Motor neuron (in vitro differentiated cells): ENCODE results near the gene METTL13. TPM values are rescaled to one million over a fixed set of nuclear protein-coding genes. Genes with fewer than 3 reads are reported as not detected.

ENCODE experiments used
- ATAC-seq, 8 experiments: fragments of 200-7000 bp; cut with Tn5 transposase; replicated peaks in 6 of 8; 2 replicates each; pipeline ENCODE4 v1.8.0; 2021; ENCODE audit warnings: mild to moderate bottlenecking in 8 of 8, moderate library complexity in 8 of 8
- H3K27ac ChIP-seq, 2 donors: fragments of 250-450 bp; sonication (Bioruptor Pico); 2 replicates each; pipeline ENCODE4 v1.9.0; 2021; ENCODE audit warnings: antibody characterized with exemption in 2 of 2, mild to moderate bottlenecking in 2 of 2, moderate library complexity in 1 of 2
- H3K4me1 ChIP-seq, 2 donors: fragments of 250-450 bp; sonication (Bioruptor Pico); replicated peaks in 1 of 2; 2 replicates each; pipeline ENCODE4 v1.6.1; 2021; ENCODE audit warnings: antibody characterized with exemption in 2 of 2, mild to moderate bottlenecking in 2 of 2, moderate library complexity in 1 of 2
- H3K4me3 ChIP-seq, 5 donors: fragments of 250-450 bp; sonication (Bioruptor Pico); 2 replicates each; pipeline ENCODE4 v1.9.0; 2021; ENCODE audit warnings: antibody characterized with exemption in 5 of 5, mild to moderate bottlenecking in 5 of 5, moderate library complexity in 4 of 5
- WGBS, 10 experiments: fragments of 450-650 bp; shearing (Covaris generic); methylation state at CpG; one replicate each; pipeline ENCODE4 v1.0.0; 2022; 5-methylcytosine and 5-hydroxymethylcytosine counted together
- in situ Hi-C, 9 experiments: fragments of 400-800 bp; cut with MboI; loops; one replicate each; pipeline ENCODE4 v1.15.0; 2021; ENCODE audit warnings: low sequenced_read_pairs in 9 of 9, low pct_unique_long_range_greater_than_20kb in 2 of 9; ENCODE audit not compliant: unreplicated experiment in 9 of 9
- total RNA-seq, 8 experiments: library from RNA; unstranded; fragments of 300-600 nt; gene quantifications; 2 replicates each; pipeline versions ENCODE4 v1.2.3 to v1.2.4, GENCODE V29; 2022

METTL13 gene
- total RNA-seq, 8 experiments from 2014 or later: 16.9 to 75.8 (median 25.9) TPM

DNA sequence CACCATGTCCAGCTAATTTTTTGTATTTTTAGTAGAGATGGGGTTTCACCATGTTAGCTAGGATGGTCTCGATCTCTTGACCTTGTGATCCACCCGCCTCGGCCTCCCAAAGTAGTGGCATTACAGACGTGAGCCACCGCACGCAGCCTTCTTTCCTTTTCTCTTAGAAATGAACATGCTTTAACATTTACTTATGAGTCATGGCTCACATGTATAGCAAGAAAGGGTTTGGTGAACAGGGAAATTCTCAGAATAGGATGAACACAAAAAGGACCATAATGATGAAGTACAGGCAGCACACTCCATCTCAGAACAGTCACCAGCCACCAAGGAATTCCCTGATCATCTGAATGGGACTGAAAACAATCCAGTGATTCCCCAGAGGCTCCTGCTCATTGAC, 30.2 kb upstream of the METTL13 start:
- Histone ChIP-seq H3K4me3 (no peak overlapping the region), H3K4me1 (peaks cover 0 to 4% of the 10 kb centered on the region in 2 donors), H3K27ac (no peak overlapping the region)
- no peak for ATAC-seq
- in situ Hi-C loops: no loop called here
- WGBS, 10 experiments: 96 to 100% methylated on average over 4 to 5 of the region's 6 CpGs; no CpG with 5 or more reads in 8 of the 10 experiments

DNA sequence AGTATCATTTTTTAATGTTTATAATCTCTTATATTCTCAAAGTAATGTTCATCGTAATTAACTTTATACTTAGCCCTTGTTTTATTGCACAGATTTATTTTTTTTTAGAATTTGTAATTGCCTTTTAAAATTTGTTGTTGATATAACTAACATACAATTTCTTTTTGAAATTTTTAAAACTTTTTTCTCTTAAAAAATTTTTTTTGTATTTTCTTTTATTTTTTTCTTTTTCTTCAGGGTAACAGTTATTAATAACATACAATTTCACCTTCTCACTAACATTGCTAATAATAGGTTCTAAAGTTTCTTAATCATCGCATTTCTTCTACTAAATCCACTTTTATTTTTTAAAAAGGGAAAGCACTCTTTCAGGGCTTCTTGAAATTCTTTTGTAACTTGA, 28.3 kb upstream of the METTL13 start:
- WGBS, 10 experiments: 93 to 100% (median 100%) methylated on average over 2 of the region's 2 CpGs
- in situ Hi-C loops: no loop called here

DNA sequence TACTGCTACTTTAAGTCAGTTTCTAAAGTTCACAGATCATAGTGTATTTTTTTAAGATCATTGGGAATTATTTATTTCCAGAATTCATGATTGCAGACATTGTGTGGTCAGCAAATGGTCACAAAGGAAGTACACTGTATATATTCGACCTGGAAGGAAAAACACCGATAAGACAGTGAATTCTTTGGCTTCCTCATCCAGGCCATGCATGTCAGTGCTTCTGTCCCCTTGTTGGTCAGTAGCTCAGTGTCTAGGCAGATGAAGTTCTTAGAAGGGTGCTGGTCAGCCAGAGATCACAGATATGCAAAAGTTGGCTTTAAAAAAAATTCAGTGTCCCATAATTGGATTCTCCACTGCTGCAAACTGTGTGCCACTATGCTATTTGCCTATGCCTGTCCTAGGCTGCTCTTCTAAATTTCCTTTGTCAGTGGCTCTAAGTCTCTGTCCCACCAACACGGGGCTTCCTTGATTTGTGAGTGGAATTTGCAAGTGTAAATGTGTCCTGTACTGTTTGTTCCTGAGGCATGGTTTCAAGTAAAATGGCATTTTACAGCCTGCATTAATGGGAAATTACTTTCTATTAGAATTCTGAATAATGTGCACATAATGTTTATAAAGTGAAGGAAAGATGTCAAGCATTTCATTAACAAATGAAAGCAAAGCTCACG, 27.6 kb upstream of the METTL13 start:
- peaks cover 0 to 4% of the 10 kb centered on the region in 2 donors for H3K4me1 ChIP-seq
- 0 to 80% (median 54%) methylated on average over 2 to 4 of the region's 4 CpGs for WGBS, 10 experiments
- in situ Hi-C loops: no loop called here
- H3K4me3 ChIP-seq: no peak overlapping the region
- no peak overlapping the region for H3K27ac ChIP-seq
- ATAC-seq: peak in 6 of 8 experiments; percentile 68 to 86 (median 76)

More for the DNA sequence above, 28.3 kb upstream of the METTL13 start:
- no peak overlapping the region for H3K27ac ChIP-seq
- H3K4me3 ChIP-seq: no peak overlapping the region
- peaks cover 0 to 4% of the 10 kb centered on the region in 2 donors for H3K4me1 ChIP-seq
- no peak for ATAC-seq

GRCh38 chr1:171754353-171754705, 27.1 kb upstream of the METTL13 start:
- in situ Hi-C loops: no loop called here
- H3K27ac ChIP-seq: no peak overlapping the region
- peak in 6 of 8 experiments; percentile 60 to 93 (median 82) for ATAC-seq

DNA sequence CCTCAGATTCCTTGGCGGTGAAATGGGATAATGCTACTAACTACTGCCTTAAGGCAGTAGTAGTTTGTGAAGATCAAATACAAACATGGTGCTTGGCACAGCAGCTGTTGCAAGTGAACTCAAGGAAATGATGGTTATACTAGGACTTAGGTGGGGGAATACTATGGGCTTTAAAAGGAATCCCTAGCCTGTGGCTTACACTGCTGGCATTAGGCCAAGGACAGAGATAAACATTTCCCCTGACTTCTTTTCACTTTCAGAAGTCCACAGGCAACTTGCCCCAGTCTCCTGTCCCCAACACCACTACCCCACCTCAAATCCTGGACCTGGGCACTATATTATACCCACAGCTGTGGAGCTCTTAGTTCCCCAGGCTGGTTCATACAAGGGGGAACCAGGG, 26.5 kb upstream of the METTL13 start:
- Histone ChIP-seq H3K4me3 (no peak overlapping the region), H3K4me1 (peaks cover 0 to 4% of the 10 kb centered on the region in 2 donors), H3K27ac (no peak overlapping the region)
- 100% methylated on average over 1 of the region's 1 CpG; no CpG with 5 or more reads in 6 of the 10 experiments for WGBS, 10 experiments
- in situ Hi-C loops: no loop called here
- ATAC-seq: no peak

More at GRCh38 chr1:171754353-171754705, 27.1 kb upstream of the METTL13 start:
- H3K4me3 ChIP-seq: no peak overlapping the region
- peaks cover 0 to 4% of the 10 kb centered on the region in 2 donors for H3K4me1 ChIP-seq
- 0 to 87% (median 74%) methylated on average over 1 to 4 of the region's 4 CpGs; no CpG with 5 or more reads in 5 of the 10 experiments for WGBS, 10 experiments

- H3K4me3 ChIP-seq: no peak overlapping the region
- WGBS, 10 experiments: 31 to 100% (median 88%) methylated on average over 1 to 4 of the region's 4 CpGs; no CpG with 5 or more reads in 1 of the 10 experiments
- H3K4me1 ChIP-seq: peaks cover 0 to 4% of the 10 kb centered on the region in 2 donors
- H3K27ac ChIP-seq: no peak overlapping the region
- ATAC-seq: no peak
- in situ Hi-C loops: no loop called here
These were observed 24.6 kb upstream of the METTL13 start for GRCh38 chr1:171756856-171757255.

- in situ Hi-C loops: no loop called here
- no peak overlapping the region for H3K4me3 ChIP-seq
- H3K27ac ChIP-seq: no peak overlapping the region
- no peak for ATAC-seq
- peaks cover 0 to 4% of the 10 kb centered on the region in 2 donors for H3K4me1 ChIP-seq
These were observed 23.4 kb upstream of the METTL13 start for GRCh38 chr1:171758011-171758410.

- no peaks in the 10 kb centered on the region for H3K4me1 ChIP-seq
- H3K4me3 ChIP-seq: no peak overlapping the region
- WGBS, 10 experiments: 20 to 100% (median 84%) methylated on average over 1 to 2 of the region's 6 CpGs; no CpG with 5 or more reads in 4 of the 10 experiments
- H3K27ac ChIP-seq: no peak overlapping the region
- ATAC-seq: no peak
- in situ Hi-C loops: no loop called here
These were observed 19.3 kb upstream of the METTL13 start for GRCh38 chr1:171762143-171762563.

DNA sequence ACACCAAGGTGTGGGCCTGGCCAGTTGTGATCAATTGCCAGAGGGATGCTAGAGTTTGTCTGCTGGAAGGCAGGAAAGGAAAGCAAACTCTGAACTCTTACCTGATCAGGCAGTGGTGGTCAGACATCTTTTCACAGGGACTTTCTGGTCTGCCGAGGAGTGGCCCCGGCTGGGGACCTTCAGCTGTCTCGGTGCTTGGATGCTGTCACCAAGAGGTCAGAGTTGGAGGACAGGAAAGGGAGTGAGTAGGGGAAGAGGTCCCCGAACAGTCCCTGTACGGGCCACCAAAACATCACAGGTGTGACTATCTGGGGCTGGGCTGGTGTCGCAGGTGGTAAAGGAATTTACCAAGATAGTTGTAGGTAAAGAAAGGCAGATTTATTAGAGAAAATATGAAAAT, 17.7 kb upstream of the METTL13 start:
- no peak for ATAC-seq
- H3K4me3 ChIP-seq: no peak overlapping the region
- WGBS, 10 experiments: 84 to 100% (median 94%) methylated on average over 2 to 6 of the region's 6 CpGs; no CpG with 5 or more reads in 5 of the 10 experiments
- in situ Hi-C loops: no loop called here
- H3K4me1 ChIP-seq: no peaks in the 10 kb centered on the region
- H3K27ac ChIP-seq: no peak overlapping the region

DNA sequence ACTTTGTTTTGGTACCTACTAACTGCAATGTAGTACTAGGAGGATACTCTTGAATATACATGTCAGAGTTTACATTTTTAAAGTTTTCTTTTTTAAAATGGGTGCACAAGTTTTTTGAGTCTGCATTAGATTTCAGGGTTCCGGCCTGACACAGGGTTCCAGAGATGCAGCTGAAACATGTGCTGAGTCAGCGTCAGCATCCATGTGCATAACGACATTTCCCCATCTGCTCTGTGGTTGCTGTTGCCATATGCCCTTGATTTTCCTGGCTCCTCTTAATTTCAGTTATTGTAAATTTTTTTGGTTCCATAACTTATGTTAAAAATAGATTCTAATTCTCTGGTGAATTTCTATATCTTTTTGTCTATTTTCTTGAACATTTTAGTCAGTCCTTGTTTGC, 12.3 kb upstream of the METTL13 start:
- H3K4me1 ChIP-seq: peaks cover 0 to 4% of the 10 kb centered on the region in 2 donors
- in situ Hi-C loops: no loop called here
- H3K27ac ChIP-seq: no peak overlapping the region
- WGBS, 10 experiments: 13 to 97% (median 77%) methylated on average over 1 to 3 of the region's 3 CpGs; no CpG with 5 or more reads in 1 of the 10 experiments
- no peak overlapping the region for H3K4me3 ChIP-seq
- peak in 2 of 8 experiments; percentile 41 to 67 for ATAC-seq

DNA sequence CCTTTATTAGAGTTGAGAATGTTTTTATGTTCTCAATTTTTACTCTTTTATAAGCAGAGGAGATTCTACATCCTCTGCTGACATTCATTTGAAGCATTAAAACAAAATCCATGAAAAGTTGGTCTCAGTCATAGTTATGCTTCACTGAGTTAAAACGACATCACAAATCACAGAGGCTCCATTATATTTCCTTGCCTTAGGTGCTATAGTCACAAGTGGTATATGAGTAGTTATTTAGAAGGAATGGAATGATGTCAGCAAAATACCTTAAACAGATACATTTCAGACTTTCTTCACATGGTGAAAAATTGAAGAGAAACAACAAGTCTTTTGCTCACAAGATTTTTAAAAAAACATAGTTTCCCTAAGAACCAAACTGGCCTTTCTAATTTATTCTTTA, 11.7 kb upstream of the METTL13 start:
- H3K4me1 ChIP-seq: peaks cover 0 to 4% of the 10 kb centered on the region in 2 donors
- H3K4me3 ChIP-seq: no peak overlapping the region
- in situ Hi-C loops: no loop called here
- WGBS, 10 experiments: 0 to 100% (median 95%) methylated on average over 1 of the region's 1 CpG
- no peak overlapping the region for H3K27ac ChIP-seq
- ATAC-seq: no peak

GRCh38 chr1:171772312-171772711, 9.1 kb upstream of the METTL13 start:
- Histone ChIP-seq H3K4me1 (peaks cover 0 to 4% of the 10 kb centered on the region in 2 donors), H3K27ac (no peak overlapping the region), H3K4me3 (no peak overlapping the region)
- in situ Hi-C loops: no loop called here
- ATAC-seq: no peak
- WGBS, 10 experiments: 67 to 100% (median 92%) methylated on average over 1 to 2 of the region's 2 CpGs

- 0 to 50% (median 41%) methylated on average over 1 to 11 of the region's 11 CpGs for WGBS, 10 experiments
- Histone ChIP-seq H3K27ac (peak overlapping the region; percentile 81 to 84), H3K4me1 (peaks cover 6 to 9% of the 10 kb centered on the region in 2 donors), H3K4me3 (peak overlapping the region; percentile 34 to 75 (median 53))
- peak in 5 of 8 experiments; percentile 0 to 11 (median 2) for ATAC-seq
- in situ Hi-C loops: no loop called here
These were observed 781 bp upstream of the METTL13 start for GRCh38 chr1:171780583-171781175.
